ENCODE measurements around the gene ZNF646.
"Not testable (repeated sequence)": the region's sequence is repeated elsewhere in the genome, so short reads cannot be mapped to it uniquely, and the experiment has no call there.

The ZNF646 gene

GRCh38 chr16:31084584-31085302 is 10.5 kb downstream of the ZNF646 start:
- DNase-seq = peak in 1 of 2 experiments; percentile 17

GRCh38 chr16:31085411-31085810 is 11.2 kb downstream of the ZNF646 start:
- peak in 1 of 2 experiments; percentile 17 for DNase-seq

GRCh38 chr16:31085873-31086628 is 11.8 kb downstream of the ZNF646 start:
- no peak for DNase-seq

- no peak for DNase-seq
Measured at GRCh38 chr16:31086629-31086906, 12.3 kb downstream of the ZNF646 start.

GRCh38 chr16:31087481-31087880 is 13.3 kb downstream of the ZNF646 start:
- no peak for DNase-seq

- no peak for DNase-seq
Measured at GRCh38 chr16:31087971-31088370, 13.7 kb downstream of the ZNF646 start.

GRCh38 chr16:31088459-31089183 is 14.4 kb downstream of the ZNF646 start, which contains the start of gene PRSS53:
Gene PRSS53 (minus strand): TSS chr16:31088943. CDS start chr16:31088809, 134 bp downstream.
- DNase-seq = no peak

GRCh38 chr16:31089199-31089598 is 15.0 kb downstream of the ZNF646 start:
- no peak for DNase-seq

GRCh38 chr16:31090540-31090939 is 16.3 kb downstream of the ZNF646 start:
- DNase-seq = no peak

- DNase-seq = no peak
Measured at GRCh38 chr16:31092330-31092729, 18.1 kb downstream of the ZNF646 start.

- DNase-seq = no peak
Measured at GRCh38 chr16:31093132-31093703, 19.0 kb downstream of the ZNF646 start.

- DNase-seq = peak in 1 of 2 experiments; percentile 35
Measured at GRCh38 chr16:31094088-31094423, 19.8 kb downstream of the ZNF646 start.

- DNase-seq = peak; percentile 93 to 94
Measured at GRCh38 chr16:31094424-31095120, 20.4 kb downstream of the ZNF646 start, which contains the start of gene VKORC1. Gene VKORC1 (minus strand): TSS chr16:31094797. CDS start chr16:31094729, 68 bp downstream.

- no peak for DNase-seq
Measured at GRCh38 chr16:31099860-31100638, 25.8 kb downstream of the ZNF646 start.

- not testable (repeated sequence) for DNase-seq
Measured at GRCh38 chr16:31100876-31101641, 26.8 kb downstream of the ZNF646 start.

GRCh38 chr16:31105677-31106213 is 31.5 kb downstream of the ZNF646 start:
- peak; percentile 94 to 97 for DNase-seq

- no peak for DNase-seq
Measured at GRCh38 chr16:31106509-31107464, 32.6 kb downstream of the ZNF646 start.

GRCh38 chr16:31107465-31107867 is 33.2 kb downstream of the ZNF646 start:
- peak; percentile 65 to 69 for DNase-seq

GRCh38 chr16:31108035-31108793 is 34.0 kb downstream of the ZNF646 start, which contains the start of gene BCKDK:
Gene BCKDK (plus strand): TSS chr16:31108386. CDS start chr16:31109224, 838 bp downstream.
- DNase-seq = peak; percentile 86 to 88

Measured in activated T-cell treated with anti-CD3 and anti-CD28 coated beads, Interleukin-2, amount 50 U/mL, for 48 hours (primary cell).